ENCODE data around the gene TMEM255B. TPM values are rescaled to one million over a fixed set of nuclear protein-coding genes. Genes with fewer than 3 reads are reported as not detected.

The TMEM255B gene
- total RNA-seq, 1 experiment from 2014 or later: 26.3 TPM

DNA sequence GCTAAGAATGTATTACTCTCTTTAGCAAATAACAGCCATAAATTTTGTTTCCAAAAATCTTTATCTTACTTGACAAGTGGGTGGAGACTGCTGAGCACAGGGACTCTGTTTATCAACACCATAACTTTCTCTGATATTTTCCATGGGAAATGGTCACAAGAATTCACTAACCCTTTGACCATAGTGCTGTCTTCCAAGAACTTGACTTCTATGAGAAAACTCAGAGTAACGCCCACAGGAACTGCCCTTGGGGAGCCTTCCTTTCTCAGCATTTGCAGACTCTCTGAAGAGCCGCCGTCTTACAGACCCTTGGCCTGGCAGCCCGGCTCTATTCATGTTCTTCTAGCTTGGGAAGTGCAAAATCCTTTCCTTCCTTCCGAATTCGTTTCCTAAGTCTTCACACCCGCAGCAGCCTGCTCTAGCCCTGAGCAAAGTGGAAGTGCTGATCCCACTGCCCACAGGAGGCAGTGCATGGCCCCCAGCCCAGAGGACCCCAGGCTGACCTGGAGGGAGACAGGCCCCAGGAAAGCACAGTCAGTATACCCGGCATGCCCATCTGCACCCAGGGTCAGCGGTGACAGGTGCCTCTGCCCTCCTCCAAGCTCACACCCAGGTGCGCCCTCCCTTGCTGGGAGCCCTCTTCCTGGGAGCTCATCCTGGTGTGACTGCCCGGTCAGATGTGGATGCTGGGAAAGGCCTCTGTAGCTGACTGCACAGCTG, 94.7 kb downstream of the TMEM255B start:
- no peak for DNase-seq (ENCODE audit: low read depth, low spot score)
- no peak overlapping the region for H3K4me3 ChIP-seq (ENCODE audit: low read depth in 2 of 2, low read length in 2 of 2)
- BruUV-seq (replicated peaks): no TSS peak
- in situ Hi-C loops (cut with HindIII; ENCODE audit: low pct_unique_long_range_greater_than_20kb, low sequenced_read_pairs) (no loop called here), intact Hi-C loops (cut with micrococcal nuclease; ENCODE audit: unreplicated experiment) (no loop called here)
- ChIA-PET CTCF (no interaction called here), POLR2A (no interaction called here)
- H3K36me3 ChIP-seq (ENCODE audit: control insufficient read depth, insufficient read depth, low read length): no peaks in the 10 kb centered on the region
- H3K4me1 ChIP-seq (ENCODE audit: control insufficient read depth, insufficient read depth, low read length): peaks cover 8% of the 10 kb centered on the region
- H3K27me3 ChIP-seq (ENCODE audit: control insufficient read depth, insufficient read depth, low read length): no peaks in the 10 kb centered on the region
- no peak for ATAC-seq
- no peaks in the 10 kb centered on the region for H3K9me3 ChIP-seq (ENCODE audit: control insufficient read depth, insufficient read depth, low read depth, low read length)
- TF ChIP-seq, protein P1, sequence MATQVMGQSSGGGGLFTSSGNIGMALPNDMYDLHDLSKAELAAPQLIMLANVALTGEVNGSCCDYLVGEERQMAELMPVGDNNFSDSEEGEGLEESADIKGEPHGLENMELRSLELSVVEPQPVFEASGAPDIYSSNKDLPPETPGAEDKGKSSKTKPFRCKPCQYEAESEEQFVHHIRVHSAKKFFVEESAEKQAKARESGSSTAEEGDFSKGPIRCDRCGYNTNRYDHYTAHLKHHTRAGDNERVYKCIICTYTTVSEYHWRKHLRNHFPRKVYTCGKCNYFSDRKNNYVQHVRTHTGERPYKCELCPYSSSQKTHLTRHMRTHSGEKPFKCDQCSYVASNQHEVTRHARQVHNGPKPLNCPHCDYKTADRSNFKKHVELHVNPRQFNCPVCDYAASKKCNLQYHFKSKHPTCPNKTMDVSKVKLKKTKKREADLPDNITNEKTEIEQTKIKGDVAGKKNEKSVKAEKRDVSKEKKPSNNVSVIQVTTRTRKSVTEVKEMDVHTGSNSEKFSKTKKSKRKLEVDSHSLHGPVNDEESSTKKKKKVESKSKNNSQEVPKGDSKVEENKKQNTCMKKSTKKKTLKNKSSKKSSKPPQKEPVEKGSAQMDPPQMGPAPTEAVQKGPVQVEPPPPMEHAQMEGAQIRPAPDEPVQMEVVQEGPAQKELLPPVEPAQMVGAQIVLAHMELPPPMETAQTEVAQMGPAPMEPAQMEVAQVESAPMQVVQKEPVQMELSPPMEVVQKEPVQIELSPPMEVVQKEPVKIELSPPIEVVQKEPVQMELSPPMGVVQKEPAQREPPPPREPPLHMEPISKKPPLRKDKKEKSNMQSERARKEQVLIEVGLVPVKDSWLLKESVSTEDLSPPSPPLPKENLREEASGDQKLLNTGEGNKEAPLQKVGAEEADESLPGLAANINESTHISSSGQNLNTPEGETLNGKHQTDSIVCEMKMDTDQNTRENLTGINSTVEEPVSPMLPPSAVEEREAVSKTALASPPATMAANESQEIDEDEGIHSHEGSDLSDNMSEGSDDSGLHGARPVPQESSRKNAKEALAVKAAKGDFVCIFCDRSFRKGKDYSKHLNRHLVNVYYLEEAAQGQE (IDR thresholded peaks at IDR 0.05; ENCODE audit: insufficient read depth in 1 of 2, low read depth in 2 of 2, low read length in 1 of 2): no peak
- TF ChIP-seq SIN3A (IDR thresholded peaks at IDR 0.05; ENCODE audit: borderline replicate concordance, insufficient read depth, low read depth, low read length) (no peak), POLR2AphosphoS5 (IDR thresholded peaks at IDR 0.05; ENCODE audit: low read depth, low read length) (no peak), CTCF (IDR thresholded peaks at IDR 0.05) (no peak), TCF7L2 (IDR thresholded peaks at IDR 0.05; ENCODE audit: low read depth, low read length) (no peak)
- H3K27ac ChIP-seq (ENCODE audit: low read length): no peak overlapping the region

DNA sequence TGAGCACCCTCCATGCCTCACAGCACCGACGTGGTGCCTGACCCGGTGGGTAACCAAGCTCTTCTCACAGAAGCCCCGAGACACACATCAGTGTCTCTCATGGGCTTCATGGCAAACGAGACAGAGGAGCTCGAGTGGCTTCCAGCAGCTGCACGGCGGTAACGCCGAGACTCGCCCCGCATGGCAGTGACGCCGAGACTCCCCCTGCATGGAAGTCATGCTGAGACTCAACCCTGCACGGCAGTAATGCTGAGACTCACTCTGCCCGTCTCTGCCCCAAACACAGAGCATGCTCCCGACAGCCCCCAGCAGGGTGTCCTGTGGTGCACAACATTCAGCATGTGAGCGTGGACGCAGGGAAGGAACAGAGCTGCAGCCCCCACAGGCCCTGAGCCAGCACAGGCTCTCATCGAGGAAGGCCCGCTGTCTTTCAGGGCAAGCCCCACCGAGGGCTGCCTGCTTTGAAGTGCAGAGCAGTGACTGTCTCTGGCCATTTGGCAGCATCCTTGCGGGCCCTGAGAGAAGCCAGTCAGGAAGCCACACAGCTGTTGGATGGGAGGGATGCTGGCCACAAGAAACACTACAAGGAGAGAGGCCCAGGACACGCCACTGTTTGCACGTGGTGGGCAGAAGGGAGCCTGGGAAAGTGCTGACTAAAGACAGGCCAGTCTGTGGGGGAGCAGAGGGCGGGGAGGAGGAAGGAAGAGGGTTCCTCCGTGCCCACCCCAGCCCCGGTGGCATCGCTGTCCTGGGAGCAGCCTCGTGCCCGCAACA, 95.4 kb downstream of the TMEM255B start:
- intact Hi-C loops (cut with micrococcal nuclease; ENCODE audit: unreplicated experiment): no loop called here
- H3K4me1 ChIP-seq (ENCODE audit: control insufficient read depth, insufficient read depth, low read length): peaks cover 8% of the 10 kb centered on the region
- H3K27ac ChIP-seq (ENCODE audit: low read length): no peak overlapping the region
- CTCF ChIA-PET: no interaction called here
- BruUV-seq (replicated peaks): no TSS peak
- no peaks in the 10 kb centered on the region for H3K9me3 ChIP-seq (ENCODE audit: control insufficient read depth, insufficient read depth, low read depth, low read length)
- DNase-seq (ENCODE audit: low read depth, low spot score) (no peak), ATAC-seq (no peak; the same call in 1 of the 2 replicates)
- TF ChIP-seq SIN3A (IDR thresholded peaks at IDR 0.05; ENCODE audit: borderline replicate concordance, insufficient read depth, low read depth, low read length) (no peak), CTCF (IDR thresholded peaks at IDR 0.05) (no peak), POLR2AphosphoS5 (IDR thresholded peaks at IDR 0.05; ENCODE audit: low read depth, low read length) (no peak), TCF7L2 (IDR thresholded peaks at IDR 0.05; ENCODE audit: low read depth, low read length) (no peak)
- TF ChIP-seq, protein P1 (IDR thresholded peaks at IDR 0.05; ENCODE audit: insufficient read depth in 1 of 2, low read depth in 2 of 2, low read length in 1 of 2): no peak
- no peaks in the 10 kb centered on the region for H3K36me3 ChIP-seq (ENCODE audit: control insufficient read depth, insufficient read depth, low read length)
- H3K4me3 ChIP-seq (ENCODE audit: low read depth in 2 of 2, low read length in 2 of 2): no peak overlapping the region
- no peaks in the 10 kb centered on the region for H3K27me3 ChIP-seq (ENCODE audit: control insufficient read depth, insufficient read depth, low read length)
- POLR2A ChIA-PET: no interaction called here
- in situ Hi-C loops (cut with HindIII; ENCODE audit: low pct_unique_long_range_greater_than_20kb, low sequenced_read_pairs): no loop called here

Data from Panc1 (cell line).